ENCODE data around the gene TGM3. TPM values are rescaled to one million over a fixed set of nuclear protein-coding genes. Genes with fewer than 3 reads are reported as not detected.

The TGM3 gene
- total RNA-seq, 1 donor from 2014 or later: not detected

DNA sequence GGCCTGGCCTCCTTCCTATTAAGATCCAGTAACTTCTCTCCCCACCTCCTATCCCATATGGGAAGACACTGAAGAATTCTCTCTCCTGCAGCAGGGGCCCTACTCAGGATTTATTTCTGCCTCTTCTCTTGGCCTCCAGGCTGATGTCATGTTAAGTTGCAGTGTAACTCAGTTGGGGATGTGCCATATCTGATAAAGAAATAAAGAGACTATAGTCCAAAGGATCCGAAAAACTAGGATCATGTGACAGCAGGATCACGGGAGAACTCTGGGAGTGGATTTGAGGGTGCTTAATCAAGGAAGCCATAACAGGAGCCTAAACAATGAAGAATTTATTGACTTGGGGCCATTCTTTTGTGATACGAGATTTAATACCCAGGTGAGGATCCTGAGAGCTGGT, 46.4 kb downstream of the TGM3 start:
- H3K4me3 Mint-ChIP-seq (ENCODE audit: unreplicated experiment): no peak overlapping the region
- TF ChIP-seq, protein P1, sequence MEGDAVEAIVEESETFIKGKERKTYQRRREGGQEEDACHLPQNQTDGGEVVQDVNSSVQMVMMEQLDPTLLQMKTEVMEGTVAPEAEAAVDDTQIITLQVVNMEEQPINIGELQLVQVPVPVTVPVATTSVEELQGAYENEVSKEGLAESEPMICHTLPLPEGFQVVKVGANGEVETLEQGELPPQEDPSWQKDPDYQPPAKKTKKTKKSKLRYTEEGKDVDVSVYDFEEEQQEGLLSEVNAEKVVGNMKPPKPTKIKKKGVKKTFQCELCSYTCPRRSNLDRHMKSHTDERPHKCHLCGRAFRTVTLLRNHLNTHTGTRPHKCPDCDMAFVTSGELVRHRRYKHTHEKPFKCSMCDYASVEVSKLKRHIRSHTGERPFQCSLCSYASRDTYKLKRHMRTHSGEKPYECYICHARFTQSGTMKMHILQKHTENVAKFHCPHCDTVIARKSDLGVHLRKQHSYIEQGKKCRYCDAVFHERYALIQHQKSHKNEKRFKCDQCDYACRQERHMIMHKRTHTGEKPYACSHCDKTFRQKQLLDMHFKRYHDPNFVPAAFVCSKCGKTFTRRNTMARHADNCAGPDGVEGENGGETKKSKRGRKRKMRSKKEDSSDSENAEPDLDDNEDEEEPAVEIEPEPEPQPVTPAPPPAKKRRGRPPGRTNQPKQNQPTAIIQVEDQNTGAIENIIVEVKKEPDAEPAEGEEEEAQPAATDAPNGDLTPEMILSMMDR (IDR thresholded peaks at IDR 0.05; ENCODE audit: unreplicated experiment): no peak
- H3K4me1 Mint-ChIP-seq (ENCODE audit: unreplicated experiment): no peaks in the 10 kb centered on the region
- H3K27ac Mint-ChIP-seq (ENCODE audit: unreplicated experiment): no peak overlapping the region
- no peak for DNase-seq (ENCODE audit: low spot score)
- H3K9me3 Mint-ChIP-seq (ENCODE audit: unreplicated experiment): no peaks in the 10 kb centered on the region
- H3K36me3 Mint-ChIP-seq (ENCODE audit: low read depth, unreplicated experiment): no peaks in the 10 kb centered on the region
- H3K27me3 Mint-ChIP-seq (ENCODE audit: unreplicated experiment): peaks cover 3% of the 10 kb centered on the region

DNA sequence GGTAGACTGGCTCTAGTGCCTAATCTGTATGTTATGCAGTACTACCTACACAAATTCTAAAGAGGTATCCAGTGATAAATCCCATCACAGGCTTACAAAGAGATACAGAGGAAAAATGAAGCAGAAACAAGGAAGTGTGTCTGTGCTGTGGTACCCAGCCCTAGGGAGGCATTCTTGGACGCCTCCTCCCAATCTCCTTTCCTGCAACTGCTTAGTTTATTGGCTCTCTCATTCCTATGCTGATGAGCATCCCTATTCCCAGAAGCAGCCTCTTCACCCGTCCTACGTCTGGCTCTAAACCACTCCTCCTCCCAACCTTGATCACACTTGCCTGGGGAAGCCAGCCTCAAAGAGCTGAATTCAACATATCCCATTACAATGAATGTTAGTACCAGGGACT, 50.4 kb downstream of the TGM3 start:
- DNase-seq (ENCODE audit: low spot score): no peak
- Mint-ChIP-seq H3K36me3 (ENCODE audit: low read depth, unreplicated experiment) (peaks cover 3% of the 10 kb centered on the region), H3K27ac (ENCODE audit: unreplicated experiment) (no peak overlapping the region), H3K9me3 (ENCODE audit: unreplicated experiment) (no peaks in the 10 kb centered on the region), H3K27me3 (ENCODE audit: unreplicated experiment) (peaks cover 4% of the 10 kb centered on the region), H3K4me3 (ENCODE audit: unreplicated experiment) (no peak overlapping the region), H3K4me1 (ENCODE audit: unreplicated experiment) (no peaks in the 10 kb centered on the region)
- TF ChIP-seq, protein P1 (IDR thresholded peaks at IDR 0.05; ENCODE audit: unreplicated experiment): no peak

DNA sequence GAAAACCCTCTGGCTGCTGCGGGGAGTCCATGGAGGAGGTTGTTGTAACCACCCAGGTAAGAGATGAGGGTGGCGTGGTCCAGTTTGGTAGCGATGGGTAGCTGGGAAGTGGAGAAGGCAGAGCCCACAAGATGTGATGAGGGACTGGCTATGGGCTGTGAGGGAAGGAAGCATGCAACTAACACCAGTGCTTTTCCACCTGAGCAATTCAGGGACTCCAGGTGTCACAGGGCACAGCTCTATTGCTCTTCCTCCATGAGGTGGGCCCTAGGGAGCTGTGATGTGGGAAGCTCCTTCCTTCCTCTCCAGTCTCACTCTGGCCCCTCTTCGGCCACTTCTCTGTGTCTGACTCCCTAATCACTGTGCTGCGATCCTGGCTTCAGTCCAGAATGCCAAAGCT, 52.5 kb downstream of the TGM3 start:
- no peaks in the 10 kb centered on the region for H3K4me1 Mint-ChIP-seq (ENCODE audit: unreplicated experiment)
- H3K27me3 Mint-ChIP-seq (ENCODE audit: unreplicated experiment): peaks cover 4% of the 10 kb centered on the region
- peaks cover 3% of the 10 kb centered on the region for H3K36me3 Mint-ChIP-seq (ENCODE audit: low read depth, unreplicated experiment)
- TF ChIP-seq, protein P1 (IDR thresholded peaks at IDR 0.05; ENCODE audit: unreplicated experiment): no peak
- H3K4me3 Mint-ChIP-seq (ENCODE audit: unreplicated experiment): no peak overlapping the region
- no peak for DNase-seq (ENCODE audit: low spot score)
- no peaks in the 10 kb centered on the region for H3K9me3 Mint-ChIP-seq (ENCODE audit: unreplicated experiment)
- no peak overlapping the region for H3K27ac Mint-ChIP-seq (ENCODE audit: unreplicated experiment)

DNA sequence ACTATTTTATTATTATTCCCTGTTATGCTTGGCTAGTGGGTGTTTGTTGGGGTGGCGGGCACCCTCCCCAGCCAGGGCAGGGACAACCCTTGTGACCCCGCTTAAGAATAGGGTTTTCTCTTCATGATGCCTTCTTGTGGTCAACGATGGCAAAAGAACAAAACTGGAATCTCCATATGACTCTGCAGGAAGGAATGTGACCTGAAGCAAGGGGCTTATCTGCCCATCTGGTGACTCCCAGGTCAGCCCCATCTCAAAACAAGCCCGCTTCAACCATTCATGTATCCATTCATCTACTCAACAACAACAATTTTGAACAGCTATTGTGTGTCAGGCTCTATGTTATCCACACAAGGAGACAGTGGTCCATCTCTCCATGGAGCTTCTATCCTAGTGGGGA, 54.0 kb downstream of the TGM3 start:
- no peak for DNase-seq (ENCODE audit: low spot score)
- H3K4me3 Mint-ChIP-seq (ENCODE audit: unreplicated experiment): no peak overlapping the region
- H3K27me3 Mint-ChIP-seq (ENCODE audit: unreplicated experiment): peaks cover 4% of the 10 kb centered on the region
- H3K36me3 Mint-ChIP-seq (ENCODE audit: low read depth, unreplicated experiment): peaks cover 3% of the 10 kb centered on the region
- no peak overlapping the region for H3K27ac Mint-ChIP-seq (ENCODE audit: unreplicated experiment)
- no peaks in the 10 kb centered on the region for H3K9me3 Mint-ChIP-seq (ENCODE audit: unreplicated experiment)
- H3K4me1 Mint-ChIP-seq (ENCODE audit: unreplicated experiment): no peaks in the 10 kb centered on the region
- TF ChIP-seq, protein P1 (IDR thresholded peaks at IDR 0.05; ENCODE audit: unreplicated experiment): no peak

DNA sequence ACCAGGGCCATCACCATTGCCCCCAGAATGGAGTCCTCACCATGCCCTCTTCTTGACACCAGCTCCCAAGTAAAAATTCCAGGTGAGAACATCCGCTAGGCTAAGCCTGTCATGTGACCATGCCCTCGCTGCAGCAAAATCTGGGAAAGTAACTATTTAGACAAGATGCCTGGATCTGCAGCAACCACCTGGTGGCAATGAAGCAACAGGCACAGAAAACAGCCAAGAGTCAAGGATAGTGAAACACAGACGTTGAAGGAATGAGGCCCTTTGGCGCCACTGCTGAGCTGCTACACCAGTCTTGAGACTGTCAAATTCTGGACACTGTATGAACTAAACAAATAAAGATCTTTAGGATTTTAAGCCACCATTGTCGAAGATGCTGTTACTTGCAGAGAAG, 54.8 kb downstream of the TGM3 start:
- TF ChIP-seq, protein P1 (IDR thresholded peaks at IDR 0.05; ENCODE audit: unreplicated experiment): no peak

More for the DNA sequence above, 54.8 kb downstream of the TGM3 start:
- peaks cover 3% of the 10 kb centered on the region for H3K36me3 Mint-ChIP-seq (ENCODE audit: low read depth, unreplicated experiment)
- H3K4me3 Mint-ChIP-seq (ENCODE audit: unreplicated experiment): no peak overlapping the region
- H3K9me3 Mint-ChIP-seq (ENCODE audit: unreplicated experiment): no peaks in the 10 kb centered on the region
- no peak overlapping the region for H3K27ac Mint-ChIP-seq (ENCODE audit: unreplicated experiment)
- peaks cover 4% of the 10 kb centered on the region for H3K27me3 Mint-ChIP-seq (ENCODE audit: unreplicated experiment)
- no peaks in the 10 kb centered on the region for H3K4me1 Mint-ChIP-seq (ENCODE audit: unreplicated experiment)
- no peak for DNase-seq (ENCODE audit: low spot score)
